Measurements from ENCODE around the gene DNAJC22. TPM values are rescaled to one million over a fixed set of nuclear protein-coding genes. Genes with fewer than 3 reads are reported as not detected.
"Not testable (repeated sequence)": the region's sequence is repeated elsewhere in the genome, so short reads cannot be mapped to it uniquely, and the experiment has no call there.

The DNAJC22 gene
- not detected for total RNA-seq

DNA sequence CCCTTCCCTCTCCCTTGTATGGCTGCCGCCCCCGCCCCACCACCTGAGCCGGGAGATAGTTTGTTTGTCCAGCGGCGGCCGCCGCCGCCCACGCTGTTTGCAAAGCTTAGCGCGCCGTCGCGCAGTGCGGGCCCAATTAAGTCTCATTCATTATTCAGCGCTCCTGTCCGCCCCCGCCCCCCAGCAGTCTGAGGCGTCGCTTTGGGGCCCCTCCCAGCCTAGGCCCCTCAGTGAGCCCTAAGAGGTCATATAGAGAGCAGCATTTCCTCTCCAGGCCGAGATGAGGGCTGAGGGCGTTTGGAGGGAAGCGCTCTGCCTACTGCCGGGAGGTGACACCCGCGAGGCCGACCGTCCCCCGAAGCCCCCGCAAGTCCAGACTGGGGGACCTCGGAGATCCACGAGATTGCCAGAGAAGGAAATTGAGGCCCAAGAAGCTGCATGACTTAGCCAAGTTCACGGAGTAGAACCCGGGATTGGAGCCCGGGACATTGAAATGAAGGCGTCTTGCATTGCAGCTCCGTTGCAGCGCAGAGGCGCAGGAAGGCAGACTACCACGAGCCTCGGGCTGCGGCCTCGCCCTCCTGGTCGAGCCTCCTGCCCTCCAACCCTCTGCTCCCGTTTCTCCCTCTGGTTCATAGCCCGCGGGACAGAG is at the start of gene DNAJC22:
Gene DNAJC22, plus strand, starts transcription at position 230 of the 652 bp plus-strand sequence. CDS start 1,985 bp downstream, outside the sequence.
- peaks cover 27% of the 10 kb centered on the region for H3K4me1 Mint-ChIP-seq
- no peak within 1 kb of the TSS for H3K27ac Mint-ChIP-seq
- no peaks in the 10 kb centered on the region for H3K36me3 Mint-ChIP-seq (ENCODE audit: low read depth)
- DNase-seq, result peak; percentile 30
- H3K9me3 Mint-ChIP-seq, result no peaks in the 10 kb centered on the region
- peaks cover 69% of the 10 kb centered on the region for H3K27me3 Mint-ChIP-seq
- CTCF ChIA-PET, result interaction anchor here (0.5 to 4.7 kb wide), 21 partner anchors 9 to 268 kb away, joined by 3 to 47 read pairs (median 7); partner anchors contain the start of genes C1QL4, PRPH, SPATS2 and TROAP
- H3K4me3 Mint-ChIP-seq, result peak within 1 kb of the TSS; percentile 48
- POLR2A ChIA-PET, result no interaction called here

DNA sequence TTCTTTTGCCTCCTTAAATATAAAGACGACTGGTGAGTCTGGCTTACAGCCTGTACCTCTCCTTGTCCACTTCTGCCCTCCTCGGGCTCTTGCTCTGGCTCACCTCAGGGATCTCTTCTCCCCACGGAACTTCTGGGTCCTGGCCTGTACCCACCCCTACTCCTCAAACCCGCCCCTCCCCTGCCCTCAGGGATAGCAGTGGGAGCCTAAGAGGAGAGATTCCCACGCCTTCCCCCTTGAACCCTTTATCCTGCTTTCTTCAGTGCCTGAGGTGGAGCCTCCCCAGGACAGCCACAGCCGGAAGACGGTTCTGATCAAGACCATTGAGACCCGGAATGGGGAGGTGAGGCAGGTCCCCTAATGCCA is 49.0 kb upstream of the DNAJC22 start:
- no peaks in the 10 kb centered on the region for H3K9me3 Mint-ChIP-seq
- no peak overlapping the region for H3K27ac Mint-ChIP-seq
- DNase-seq, result no peak
- ChIA-PET POLR2A (interaction anchor here (0.7 kb wide), 1 partner anchor 34 kb away, joined by 3 read pairs; no protein-coding TSS in a partner anchor), CTCF (interaction anchor here (0.9 to 6.0 kb wide), 13 partner anchors 9 to 265 kb away, joined by 3 to 47 read pairs (median 4); partner anchors contain the start of genes C1QL4, DNAJC22 and TROAP)
- peaks cover 51% of the 10 kb centered on the region for H3K27me3 Mint-ChIP-seq
- H3K4me3 Mint-ChIP-seq, result peak overlapping the region; percentile 56
- peaks cover 36% of the 10 kb centered on the region for H3K4me1 Mint-ChIP-seq
- no peaks in the 10 kb centered on the region for H3K36me3 Mint-ChIP-seq (ENCODE audit: low read depth)

DNA sequence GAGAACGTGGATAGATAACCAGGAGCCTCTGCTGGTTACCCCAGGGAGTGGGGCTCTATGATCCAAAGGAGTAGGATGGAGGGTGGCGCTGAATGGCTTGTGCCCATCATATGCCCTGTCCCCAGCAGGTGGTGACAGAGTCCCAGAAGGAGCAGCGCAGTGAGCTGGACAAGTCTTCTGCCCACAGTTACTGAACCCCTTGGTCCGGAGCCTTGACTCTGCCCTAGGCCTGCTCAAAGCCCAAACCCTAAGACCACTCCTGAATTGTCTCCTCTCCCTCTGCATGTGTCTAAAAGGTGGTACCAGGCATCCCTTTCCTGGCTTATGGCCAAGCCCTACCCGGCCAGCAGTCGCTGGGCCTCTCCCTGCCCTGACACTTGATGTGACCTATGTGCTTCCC is 48.5 kb upstream of the DNAJC22 start:
- Mint-ChIP-seq H3K27ac (no peak overlapping the region), H3K27me3 (peaks cover 50% of the 10 kb centered on the region), H3K36me3 (ENCODE audit: low read depth) (no peaks in the 10 kb centered on the region), H3K4me1 (peaks cover 40% of the 10 kb centered on the region), H3K4me3 (peak overlapping the region; percentile 15), H3K9me3 (no peaks in the 10 kb centered on the region)
- ChIA-PET POLR2A (no interaction called here), CTCF (interaction anchor here (1.2 to 2.7 kb wide), 3 partner anchors 25 to 265 kb away, joined by 3 to 9 read pairs (median 4); partner anchors contain the start of gene TROAP)
- DNase-seq, result no peak

DNA sequence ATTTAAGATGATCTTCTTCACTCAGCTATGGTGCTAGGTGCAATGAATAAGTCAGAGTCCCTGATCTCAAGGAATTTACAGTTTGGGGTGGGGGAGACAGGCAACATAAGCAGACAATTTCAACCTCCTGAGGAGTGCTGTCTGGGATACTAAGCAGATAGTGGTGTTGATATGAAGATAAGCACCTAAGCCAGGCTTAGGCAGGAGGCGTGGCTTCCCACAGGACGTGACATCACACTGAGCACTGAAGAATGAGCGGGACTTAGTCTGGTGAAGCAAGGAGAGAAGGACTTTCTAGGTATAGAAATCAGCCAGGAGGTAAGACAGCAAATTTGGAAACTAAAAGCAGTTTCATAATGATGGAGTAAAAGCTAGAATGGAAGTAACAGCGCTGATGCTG is 44.9 kb upstream of the DNAJC22 start:
- DNase-seq, result peak; percentile 25
- ChIA-PET POLR2A (no interaction called here), CTCF (interaction anchor here (0.6 to 0.7 kb wide), 3 partner anchors 40 to 263 kb away, joined by 3 to 4 read pairs (median 4); no protein-coding TSS in a partner anchor)
- H3K36me3 Mint-ChIP-seq (ENCODE audit: low read depth), result no peaks in the 10 kb centered on the region
- H3K27me3 Mint-ChIP-seq, result peaks cover 27% of the 10 kb centered on the region
- H3K27ac Mint-ChIP-seq, result peak overlapping the region; percentile 21
- no peak overlapping the region for H3K4me3 Mint-ChIP-seq
- H3K9me3 Mint-ChIP-seq, result no peaks in the 10 kb centered on the region
- peaks cover 31% of the 10 kb centered on the region for H3K4me1 Mint-ChIP-seq

- peaks cover 24% of the 10 kb centered on the region for H3K27me3 Mint-ChIP-seq
- CTCF ChIA-PET, result interaction anchor here (1.1 to 1.4 kb wide), 3 partner anchors 38 to 44 kb away, joined by 3 to 5 read pairs (median 3); no protein-coding TSS in a partner anchor
- H3K4me3 Mint-ChIP-seq, result no peak overlapping the region
- no peak overlapping the region for H3K27ac Mint-ChIP-seq
- no peak for DNase-seq
- POLR2A ChIA-PET, result no interaction called here
- no peaks in the 10 kb centered on the region for H3K36me3 Mint-ChIP-seq (ENCODE audit: low read depth)
- H3K9me3 Mint-ChIP-seq, result no peaks in the 10 kb centered on the region
- H3K4me1 Mint-ChIP-seq, result peaks cover 13% of the 10 kb centered on the region
Measured at GRCh38 chr12:49304161-49304560, 42.5 kb upstream of the DNAJC22 start.

- Mint-ChIP-seq H3K27ac (no peak overlapping the region), H3K27me3 (peaks cover 39% of the 10 kb centered on the region), H3K4me3 (no peak overlapping the region), H3K4me1 (peaks cover 13% of the 10 kb centered on the region), H3K9me3 (no peaks in the 10 kb centered on the region), H3K36me3 (ENCODE audit: low read depth) (no peaks in the 10 kb centered on the region)
- ChIA-PET POLR2A (no interaction called here), CTCF (interaction anchor here (0.6 to 1.6 kb wide), 2 partner anchors 10 to 765 kb away, joined by 3 to 7 read pairs; partner anchors contain the start of gene PRPH)
- DNase-seq, result no peak
Measured at GRCh38 chr12:49305762-49306510, 40.8 kb upstream of the DNAJC22 start.

- DNase-seq, result no peak
- no peaks in the 10 kb centered on the region for H3K36me3 Mint-ChIP-seq (ENCODE audit: low read depth)
- ChIA-PET POLR2A (interaction anchor here (0.7 kb wide), 1 partner anchor 17 kb away, joined by 3 read pairs; no protein-coding TSS in a partner anchor), CTCF (no interaction called here)
- H3K27ac Mint-ChIP-seq, result no peak overlapping the region
- H3K4me3 Mint-ChIP-seq, result no peak overlapping the region
- H3K9me3 Mint-ChIP-seq, result no peaks in the 10 kb centered on the region
- H3K27me3 Mint-ChIP-seq, result peaks cover 43% of the 10 kb centered on the region
- H3K4me1 Mint-ChIP-seq, result no peaks in the 10 kb centered on the region
Measured at GRCh38 chr12:49309386-49309785, 37.3 kb upstream of the DNAJC22 start.

- DNase-seq; H3K9me3 Mint-ChIP-seq; H3K27ac Mint-ChIP-seq; H3K4me3 Mint-ChIP-seq; H3K4me1 Mint-ChIP-seq; H3K36me3 Mint-ChIP-seq (ENCODE audit: low read depth); POLR2A ChIA-PET: not testable (repeated sequence)
- peaks cover 43% of the 10 kb centered on the region for H3K27me3 Mint-ChIP-seq
- CTCF ChIA-PET, result interaction anchor here (1.0 kb wide), 1 partner anchor 13 kb away, joined by 3 read pairs; the partner anchor contains the start of gene TROAP
Measured at GRCh38 chr12:49310451-49311000, 36.2 kb upstream of the DNAJC22 start.

DNA sequence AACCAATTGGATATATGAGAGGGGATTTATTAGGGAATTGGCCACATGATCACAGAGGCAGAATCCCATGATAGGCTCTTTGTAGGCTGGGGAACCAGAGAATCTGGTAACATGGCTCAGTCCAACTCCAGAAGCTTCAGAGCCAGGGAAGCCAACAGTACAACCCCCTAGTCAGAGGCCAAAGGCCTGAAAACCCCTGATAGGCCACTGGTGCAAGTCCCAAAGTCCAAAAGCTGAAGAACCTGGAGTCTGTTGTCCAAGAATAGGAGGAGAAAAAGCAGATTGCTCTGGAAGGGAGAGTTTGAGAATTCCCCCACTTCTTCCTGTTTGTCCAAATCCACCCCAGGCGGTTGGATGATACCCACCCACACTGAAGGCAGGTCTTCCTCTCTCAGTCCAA is 31.9 kb upstream of the DNAJC22 start:
- Mint-ChIP-seq H3K4me1 (no peaks in the 10 kb centered on the region), H3K36me3 (ENCODE audit: low read depth) (no peaks in the 10 kb centered on the region), H3K9me3 (no peaks in the 10 kb centered on the region), H3K27me3 (peaks cover 14% of the 10 kb centered on the region), H3K27ac (no peak overlapping the region), H3K4me3 (no peak overlapping the region)
- ChIA-PET POLR2A (no interaction called here), CTCF (interaction anchor here (0.9 kb wide), 1 partner anchor 23 kb away, joined by 3 read pairs; no protein-coding TSS in a partner anchor)
- DNase-seq, result no peak

- H3K27ac Mint-ChIP-seq; H3K36me3 Mint-ChIP-seq (ENCODE audit: low read depth): not testable (repeated sequence)
Measured at GRCh38 chr12:49317118-49317517, 29.6 kb upstream of the DNAJC22 start.

DNA sequence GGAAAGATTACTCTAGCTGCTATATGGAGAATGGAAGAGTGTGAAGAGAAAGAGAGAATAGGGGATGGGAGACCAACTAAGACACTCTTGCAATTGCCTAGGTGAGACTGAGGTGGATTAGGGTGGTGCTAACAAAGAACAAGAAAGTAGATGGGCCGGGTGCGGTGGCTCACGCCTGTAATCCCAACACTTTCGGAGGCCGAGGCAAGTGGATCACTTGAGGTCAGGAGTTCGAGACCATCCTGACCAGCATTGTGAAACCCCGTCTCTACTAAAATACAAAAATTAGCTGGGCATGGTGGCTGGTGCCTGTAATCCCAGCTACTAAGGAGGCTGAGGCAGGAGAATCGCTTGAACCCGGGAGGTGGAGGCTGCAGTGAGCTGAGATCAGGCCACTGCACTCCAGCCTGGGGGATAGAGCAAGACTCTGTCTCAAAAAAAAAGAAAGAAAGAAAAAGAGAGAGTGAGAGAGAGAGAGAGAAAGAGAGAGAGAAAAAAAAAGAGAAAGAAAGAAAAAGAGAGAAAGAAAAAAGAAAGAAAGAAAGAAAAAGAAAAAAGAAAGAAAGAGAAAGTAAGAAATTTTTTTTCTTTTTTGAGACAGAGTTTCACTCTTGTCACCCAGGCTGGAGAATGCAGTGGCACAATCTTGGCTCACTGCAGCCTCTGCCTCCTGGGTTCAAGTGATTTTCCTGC is 26.1 kb upstream of the DNAJC22 start:
- not testable (repeated sequence) for H3K27me3 Mint-ChIP-seq, H3K9me3 Mint-ChIP-seq, DNase-seq
- Mint-ChIP-seq H3K36me3 (ENCODE audit: low read depth) (peaks cover 17% of the 10 kb centered on the region), H3K4me3 (peak overlapping the region; percentile 7), H3K4me1 (peaks cover 28% of the 10 kb centered on the region), H3K27ac (peak overlapping the region; percentile 77)
- CTCF ChIA-PET, result interaction anchor here (2.1 kb wide), 1 partner anchor 22 kb away, joined by 4 read pairs; no protein-coding TSS in a partner anchor
- POLR2A ChIA-PET, result interaction anchor here (0.7 kb wide), 1 partner anchor 88 kb away, joined by 6 read pairs; no protein-coding TSS in a partner anchor

More at GRCh38 chr12:49317118-49317517, 29.6 kb upstream of the DNAJC22 start:
- H3K9me3 Mint-ChIP-seq, POLR2A ChIA-PET, DNase-seq, H3K4me3 Mint-ChIP-seq, H3K4me1 Mint-ChIP-seq, H3K27me3 Mint-ChIP-seq: not testable (repeated sequence)
- CTCF ChIA-PET, result interaction anchor here (0.6 kb wide), 1 partner anchor 21 kb away, joined by 3 read pairs; no protein-coding TSS in a partner anchor

- Mint-ChIP-seq H3K4me3 (peak overlapping the region; percentile 97), H3K36me3 (ENCODE audit: low read depth) (peaks cover 22% of the 10 kb centered on the region), H3K27me3 (no peaks in the 10 kb centered on the region), H3K4me1 (peaks cover 30% of the 10 kb centered on the region), H3K9me3 (no peaks in the 10 kb centered on the region), H3K27ac (peak overlapping the region; percentile 93)
- ChIA-PET CTCF (interaction anchor here (1.0 to 5.0 kb wide), 7 partner anchors 9 to 27 kb away, joined by 3 to 29 read pairs (median 9); partner anchors contain the start of genes C1QL4, DNAJC22 and PRPH), POLR2A (interaction anchor here (1.2 to 2.0 kb wide), 3 partner anchors 9 to 191 kb away, joined by 3 to 11 read pairs (median 6); partner anchors contain the start of genes SPATS2 and TUBA1B)
- DNase-seq, result no peak
Measured at GRCh38 chr12:49322367-49322707, 24.4 kb upstream of the DNAJC22 start.

Measured in activated CD4-positive, alpha-beta T cell treated with anti-CD3 and anti-CD28 coated beads, Interleukin-2, amount 10 ng/mL, durations not matched to agents 7 days and 5 days (primary cell).